ENCODE data around the gene SBDS.
A peak's percentile ranks its signal among the peaks of the same experiment; 100 is the strongest.
"Not testable (repeated sequence)": the region's sequence is repeated elsewhere in the genome, so short reads cannot be mapped to it uniquely, and the experiment has no call there.

The SBDS gene

GRCh38 chr7:66995050-66995776 lies at the start of gene SBDS:
SBDS (minus strand) TSS chr7:66995586; CDS start chr7:66995417, 169 bp downstream.
- DNase-seq = peak; percentile 79 to 95

GRCh38 chr7:67043559-67043930 lies 48.2 kb upstream of the SBDS start:
- not testable (repeated sequence) for DNase-seq

GRCh38 chr7:67042781-67043558 lies 47.6 kb upstream of the SBDS start:
- not testable (repeated sequence) for DNase-seq

- not testable (repeated sequence) for DNase-seq
Observed at GRCh38 chr7:67040832-67041231, 45.4 kb upstream of the SBDS start.

GRCh38 chr7:67036432-67037395 lies 41.3 kb upstream of the SBDS start:
- DNase-seq = not testable (repeated sequence)

GRCh38 chr7:67033251-67033650 lies 37.9 kb upstream of the SBDS start:
- DNase-seq = no peak

- not testable (repeated sequence) for DNase-seq
Observed at GRCh38 chr7:67031685-67032084, 36.3 kb upstream of the SBDS start.

GRCh38 chr7:67025459-67025858 lies 30.1 kb upstream of the SBDS start:
- DNase-seq = not testable (repeated sequence)

- no peak for DNase-seq
Observed at GRCh38 chr7:67022511-67022910, 27.1 kb upstream of the SBDS start.

- no peak for DNase-seq
Observed at GRCh38 chr7:67021260-67021659, 25.9 kb upstream of the SBDS start.

GRCh38 chr7:67019562-67020390 lies 24.4 kb upstream of the SBDS start:
- no peak for DNase-seq

GRCh38 chr7:67018940-67019339 lies 23.6 kb upstream of the SBDS start:
- no peak for DNase-seq

- DNase-seq = not testable (repeated sequence)
Observed at GRCh38 chr7:67017971-67018370, 22.6 kb upstream of the SBDS start.

GRCh38 chr7:67014076-67014622 lies 18.8 kb upstream of the SBDS start:
- not testable (repeated sequence) for DNase-seq

GRCh38 chr7:67009677-67010076 lies 14.3 kb upstream of the SBDS start:
- DNase-seq = not testable (repeated sequence)

- no peak for DNase-seq
Observed at GRCh38 chr7:67008260-67008659, 12.9 kb upstream of the SBDS start.

GRCh38 chr7:67006965-67007364 lies 11.6 kb upstream of the SBDS start:
- no peak for DNase-seq

GRCh38 chr7:67004145-67004544 lies 8.8 kb upstream of the SBDS start:
- not testable (repeated sequence) for DNase-seq

- DNase-seq = not testable (repeated sequence)
Observed at GRCh38 chr7:67000601-67001258, 5.3 kb upstream of the SBDS start.

- DNase-seq = peak; percentile 94 to 98
Observed at GRCh38 chr7:66996444-66997191, 1.2 kb upstream of the SBDS start, which contains the start of gene TYW1. TYW1 (plus strand) TSS chr7:66996833; CDS start chr7:66996979, 146 bp downstream.

Measured in stimulated activated CD4-positive, alpha-beta T cell treated with anti-CD3 and anti-CD28 coated beads, Interleukin-4, amount 100 ng/mL, for 4 hours (primary cell).